Smooth muscle cell of the brain vasculature (primary cell): ENCODE data around the gene KSR2.
"Not testable (repeated sequence)": the region's sequence is repeated elsewhere in the genome, so short reads cannot be mapped to it uniquely, and the experiment has no call there.

Source experiments
- DNase-seq: peaks from one replicate; pipeline ENCODE4 v3.0.0-alpha.2; 2012; ENCODE audit warnings: low read depth, low spot score

KSR2 gene

GRCh38 chr12:117761528-117762100 is 207.2 kb downstream of the KSR2 start:
- DNase-seq: no peak

DNA sequence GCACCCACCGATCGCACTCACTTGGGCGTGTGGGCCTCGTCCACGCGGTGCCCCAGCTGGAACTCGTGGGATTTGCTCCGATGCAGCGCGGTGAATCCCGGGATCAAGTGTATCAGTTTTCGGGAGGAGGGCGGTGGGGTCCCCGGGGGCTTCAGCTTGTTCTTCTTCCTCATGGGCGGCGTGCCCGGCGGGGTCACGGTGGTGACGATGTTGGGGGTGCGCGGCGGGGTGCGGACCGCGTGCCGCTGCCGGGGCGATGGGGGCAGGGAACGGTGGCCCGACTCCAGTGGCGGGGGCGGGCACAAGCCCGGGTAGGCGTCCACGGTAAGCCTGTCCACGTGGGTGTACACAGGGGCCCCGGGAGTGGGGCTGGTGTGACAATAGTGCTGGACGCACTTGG is 207.8 kb downstream of the KSR2 start:
- DNase-seq: no peak

GRCh38 chr12:117750657-117751056 is 218.1 kb downstream of the KSR2 start:
- DNase-seq: no peak

DNA sequence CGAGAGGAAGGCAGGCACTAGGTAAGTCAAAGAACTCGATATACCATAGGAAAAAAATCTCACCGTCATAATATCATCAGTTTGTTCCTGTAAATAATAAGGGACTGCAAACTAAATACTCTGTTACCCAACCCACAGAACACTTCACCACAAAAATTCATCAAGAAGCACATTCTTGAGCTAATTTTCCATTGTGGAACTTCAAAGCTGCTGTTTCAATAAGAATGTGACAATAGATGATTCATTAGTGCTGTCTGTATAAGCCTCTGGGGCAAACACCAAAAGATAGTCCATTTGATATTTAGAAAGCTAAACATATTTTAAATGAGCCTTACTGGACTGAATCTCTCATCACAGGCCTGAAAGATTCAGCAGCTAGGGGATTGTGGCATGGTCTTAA is 219.4 kb downstream of the KSR2 start:
- no peak for DNase-seq

DNA sequence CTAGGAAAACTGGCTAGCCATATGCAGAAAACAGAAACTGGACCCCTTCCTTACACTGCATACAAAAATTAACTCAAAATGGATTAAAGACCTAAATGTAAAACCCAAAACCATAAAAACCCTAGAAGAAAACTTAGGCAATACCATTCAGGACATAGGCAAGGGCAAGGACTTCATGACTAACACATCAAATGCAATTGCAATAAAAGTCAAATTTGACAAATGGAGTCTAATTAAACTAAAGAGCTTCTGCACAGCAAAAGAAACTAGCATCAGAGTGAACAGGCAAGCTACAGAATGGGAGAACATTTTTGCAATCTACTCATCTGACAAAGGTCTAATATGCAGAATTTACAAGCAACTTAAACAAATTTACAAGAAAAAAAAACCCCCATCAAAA is 222.4 kb downstream of the KSR2 start:
- not testable (repeated sequence) for DNase-seq

- no peak for DNase-seq
Observed at GRCh38 chr12:117744418-117744817, 224.4 kb downstream of the KSR2 start.

GRCh38 chr12:117743761-117744160 is 225.0 kb downstream of the KSR2 start:
- no peak for DNase-seq

DNA sequence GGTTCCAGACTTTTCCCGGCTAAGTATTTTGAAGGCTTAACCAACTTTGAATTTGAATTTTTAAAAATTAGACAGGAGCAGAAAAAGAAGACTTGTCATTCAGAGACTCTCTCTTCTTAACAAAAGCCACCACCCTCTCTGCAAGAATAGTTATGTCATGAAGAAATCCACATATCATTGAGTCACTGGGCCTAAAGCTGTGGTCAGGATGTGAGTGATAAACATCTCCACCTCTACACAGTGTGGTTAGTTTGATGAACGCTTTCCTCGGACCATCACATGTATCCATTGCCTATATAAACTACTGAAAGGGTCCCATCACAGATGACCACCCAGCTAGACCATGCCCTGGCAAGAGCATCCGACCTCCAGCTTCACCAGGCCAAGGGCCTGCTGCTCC is 226.1 kb downstream of the KSR2 start:
- no peak for DNase-seq

GRCh38 chr12:117738233-117738632 is 230.6 kb downstream of the KSR2 start:
- no peak for DNase-seq

DNA sequence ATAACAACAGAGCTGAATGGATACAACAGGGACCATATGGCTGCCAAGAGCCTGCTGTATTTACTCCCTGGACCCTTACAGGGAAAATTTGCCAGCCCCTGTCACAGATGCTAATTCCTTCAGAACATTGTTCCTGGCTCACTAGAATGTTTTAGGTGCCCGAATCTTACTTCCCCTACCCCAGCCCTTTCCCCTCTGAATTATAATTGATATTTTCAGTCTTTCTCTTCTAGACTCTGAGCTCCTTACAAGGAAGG is 235.3 kb downstream of the KSR2 start:
- DNase-seq: no peak

GRCh38 chr12:117732761-117733548 is 235.8 kb downstream of the KSR2 start:
- DNase-seq: no peak

DNA sequence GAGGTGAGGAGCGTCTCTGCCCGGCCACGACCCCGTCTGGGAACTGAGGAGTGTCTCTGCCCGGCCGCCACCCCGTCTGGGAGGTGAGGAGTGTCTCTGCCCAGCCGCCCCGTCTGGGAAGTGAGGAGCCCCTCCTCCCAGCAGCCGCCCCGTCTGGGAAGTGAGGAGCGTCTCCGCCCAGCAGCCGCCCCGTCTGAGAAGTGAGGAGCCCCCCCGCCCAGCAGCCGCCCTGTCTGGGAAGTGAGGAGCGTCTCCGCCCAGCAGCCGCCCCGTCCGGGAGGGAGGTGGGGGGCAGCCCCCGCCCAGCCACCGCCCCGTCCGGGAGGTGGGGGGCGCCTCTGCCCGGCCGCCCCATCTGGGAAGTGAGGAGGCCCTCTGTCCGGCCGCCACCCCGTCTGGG is 237.7 kb downstream of the KSR2 start:
- DNase-seq: not testable (repeated sequence)

DNA sequence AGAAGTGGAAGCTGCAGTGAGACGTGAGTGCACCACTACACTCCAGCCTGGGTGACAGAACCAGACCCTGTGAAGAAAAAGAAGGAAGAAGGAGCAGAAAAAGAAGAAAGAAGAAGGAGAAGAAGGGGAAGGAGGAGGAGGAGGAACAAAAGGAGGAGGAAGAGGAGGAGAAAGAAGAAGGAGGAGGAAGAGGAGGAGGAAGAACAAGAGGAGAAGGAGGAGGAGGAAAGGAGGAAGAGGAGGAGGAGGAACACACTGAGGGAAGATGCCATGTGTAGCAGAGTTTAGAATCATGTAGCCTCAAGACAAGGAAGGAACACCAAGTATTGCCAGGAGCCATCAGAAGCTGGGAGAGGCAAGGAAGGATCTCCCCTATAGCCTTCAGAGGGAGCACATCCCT is 241.5 kb downstream of the KSR2 start:
- no peak for DNase-seq

DNA sequence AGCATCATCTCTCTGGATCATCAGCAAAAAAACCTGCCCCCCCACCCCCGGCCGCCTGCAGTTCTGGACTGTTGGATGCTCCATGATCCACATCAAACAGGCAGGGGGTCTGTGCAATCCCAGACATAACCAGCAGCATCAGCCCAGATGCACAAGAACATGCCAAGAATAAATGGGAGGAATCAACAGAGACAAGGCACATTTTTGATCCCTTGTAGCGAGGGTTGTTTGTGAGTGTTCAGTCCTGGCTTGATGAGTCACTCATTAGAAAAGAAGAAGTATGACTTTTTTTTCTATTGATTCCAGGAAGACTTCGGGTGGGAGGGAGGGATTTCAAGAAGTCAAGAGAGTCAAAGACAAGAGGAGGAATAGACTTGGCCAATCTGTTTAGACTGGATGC is 244.2 kb downstream of the KSR2 start:
- DNase-seq: no peak

GRCh38 chr12:117718559-117718958 is 250.2 kb downstream of the KSR2 start:
- no peak for DNase-seq

DNA sequence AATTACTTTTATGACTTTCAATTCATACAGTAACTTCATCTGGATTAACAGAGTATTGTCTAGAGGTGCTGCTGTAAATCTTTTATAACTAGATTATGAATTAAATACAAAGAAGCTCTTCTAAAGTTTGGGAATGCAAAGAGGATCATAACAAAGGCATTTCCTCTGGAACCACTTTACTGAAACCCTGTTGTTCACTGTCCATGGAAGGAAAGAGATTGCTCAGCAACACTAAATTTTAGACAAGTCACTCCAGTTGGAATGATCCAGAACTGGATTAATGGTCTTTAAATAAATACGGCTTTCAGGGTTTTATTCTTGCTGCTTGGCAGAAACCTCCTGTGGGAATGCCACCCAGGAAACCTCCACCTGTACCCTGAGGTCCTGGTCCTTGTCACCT is 250.6 kb downstream of the KSR2 start:
- no peak for DNase-seq

DNA sequence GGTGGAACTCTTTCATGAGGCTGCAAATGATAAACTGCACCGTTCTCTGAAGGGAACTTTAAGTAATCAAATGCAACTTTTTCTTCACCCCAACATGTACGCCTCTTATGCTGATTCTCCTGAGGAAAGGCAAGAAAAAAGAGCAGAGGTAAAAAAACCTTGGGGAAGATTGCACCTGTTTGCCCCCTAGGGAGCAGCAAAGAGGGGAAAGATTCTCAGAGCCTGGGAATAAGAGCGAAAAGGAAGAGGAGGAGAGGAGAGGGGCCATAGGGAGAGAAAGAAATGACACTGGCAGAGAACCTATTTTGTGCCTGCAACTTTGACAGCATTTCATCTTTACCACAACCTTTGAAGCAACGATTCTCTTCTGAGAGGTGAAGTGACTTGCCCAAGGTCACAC is 254.6 kb downstream of the KSR2 start:
- no peak for DNase-seq

DNA sequence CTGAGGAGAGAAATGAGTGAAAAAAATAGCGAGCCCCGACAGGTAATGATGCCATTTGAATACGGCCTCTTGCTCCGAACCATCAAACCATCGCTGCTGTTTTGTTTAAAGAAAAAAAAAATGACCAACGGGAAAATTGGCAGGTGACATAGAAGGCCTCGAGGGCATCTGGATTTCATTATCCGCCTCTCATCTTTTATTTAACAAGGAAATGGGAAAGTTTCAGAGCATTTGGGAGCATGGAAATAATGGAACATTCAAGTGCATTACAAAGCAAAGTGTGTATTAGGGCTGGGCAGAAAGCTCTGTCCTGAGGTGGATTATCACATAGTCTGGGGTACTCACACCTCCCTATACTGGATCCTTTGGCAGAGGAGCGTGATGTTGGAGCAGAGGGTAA is 258.7 kb downstream of the KSR2 start:
- DNase-seq: no peak

- no peak for DNase-seq
Observed at GRCh38 chr12:117707861-117708260, 260.9 kb downstream of the KSR2 start.

- no peak for DNase-seq
Observed at GRCh38 chr12:117703584-117703983, 265.2 kb downstream of the KSR2 start.

- DNase-seq: no peak
Observed at GRCh38 chr12:117702741-117703140, 266.0 kb downstream of the KSR2 start.

DNA sequence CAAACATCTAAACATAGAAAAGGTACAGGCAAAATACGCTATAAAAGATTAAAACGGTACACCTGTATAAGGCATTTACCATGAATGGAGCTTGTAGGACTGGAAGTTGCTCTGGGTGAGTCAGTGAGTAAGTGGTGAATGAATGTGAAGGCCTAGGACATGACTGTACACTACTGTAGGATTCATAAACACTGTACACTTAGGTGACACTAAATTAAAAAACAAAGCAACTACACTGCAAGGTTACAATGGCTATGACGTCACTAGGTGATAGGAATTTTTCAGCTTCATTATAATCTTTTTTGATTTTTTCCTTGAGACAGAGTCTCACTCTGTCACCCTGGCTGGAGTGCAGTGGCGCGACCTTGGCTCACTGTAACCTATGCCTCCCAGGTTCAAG is 269.2 kb downstream of the KSR2 start:
- DNase-seq: no peak

GRCh38 chr12:117699118-117699517 is 269.7 kb downstream of the KSR2 start:
- no peak for DNase-seq

- no peak for DNase-seq
Observed at GRCh38 chr12:117695956-117696355, 272.8 kb downstream of the KSR2 start.
